NCI-H2196 (cell line): Measurements from ENCODE around the gene ENTPD2.

Experiments
- DNase-seq: peaks from one replicate; lab custom pipeline; 2025; ENCODE audit not compliant: unreplicated experiment; lab: John Stamatoyannopoulos, UW

Gene ENTPD2

GRCh38 chr9:137080260-137081122 lies 26.6 kb upstream of the ENTPD2 start:
- no peak for DNase-seq

GRCh38 chr9:137079401-137079787 lies 25.5 kb upstream of the ENTPD2 start:
- DNase-seq: no peak

GRCh38 chr9:137078701-137079400 lies 25.0 kb upstream of the ENTPD2 start:
- no peak for DNase-seq

GRCh38 chr9:137077758-137078693 lies 24.2 kb upstream of the ENTPD2 start:
- DNase-seq: no peak

- peak; percentile 45 for DNase-seq
Observed at GRCh38 chr9:137077010-137077747, 23.3 kb upstream of the ENTPD2 start, which contains the start of gene UAP1L1. Gene UAP1L1 (plus strand): TSS chr9:137077517. CDS start chr9:137077533, 16 bp downstream.

- no peak for DNase-seq
Observed at GRCh38 chr9:137076636-137077009, 22.8 kb upstream of the ENTPD2 start.

- no peak for DNase-seq
Observed at GRCh38 chr9:137075275-137075775, 21.5 kb upstream of the ENTPD2 start.

GRCh38 chr9:137074657-137075274 lies 20.9 kb upstream of the ENTPD2 start:
- no peak for DNase-seq

GRCh38 chr9:137073992-137074399 lies 20.1 kb upstream of the ENTPD2 start:
- DNase-seq: no peak

- DNase-seq: no peak
Observed at GRCh38 chr9:137071282-137071681, 17.4 kb upstream of the ENTPD2 start.

GRCh38 chr9:137070906-137071275 lies 17.0 kb upstream of the ENTPD2 start:
- DNase-seq: no peak

- DNase-seq: peak; percentile 91
Observed at GRCh38 chr9:137070201-137070905, 16.5 kb upstream of the ENTPD2 start, which contains the start of gene SAPCD2. Gene SAPCD2 (minus strand): TSS chr9:137070557. CDS start chr9:137070460, 97 bp downstream.

GRCh38 chr9:137069508-137070091 lies 15.7 kb upstream of the ENTPD2 start:
- no peak for DNase-seq

- DNase-seq: no peak
Observed at GRCh38 chr9:137068539-137069507, 15.0 kb upstream of the ENTPD2 start.

- peak; percentile 86 for DNase-seq
Observed at GRCh38 chr9:137067860-137068538, 14.1 kb upstream of the ENTPD2 start.

- no peak for DNase-seq
Observed at GRCh38 chr9:137066096-137066861, 12.4 kb upstream of the ENTPD2 start.
